HepG2 (cell line): ENCODE measurements around the gene PGGT1B. TPM values are rescaled to one million over a fixed set of nuclear protein-coding genes. Genes with fewer than 3 reads are reported as not detected.

Experiments used
- ATAC-seq: fragments of 200-7000 bp; cut with Tn5 transposase; 3 replicates; pipeline ENCODE4 v1.9.1; 2020; ENCODE audit warnings: mild to moderate bottlenecking, moderate library complexity
- BruUV-seq: library from RNA; stranded (reverse); fragments of 400-500 nt; replicated peaks from 2 replicates; lab custom pipeline; 2021; lab: Mats Ljungman, UMichigan
- CTCF ChIA-PET: fragments of 300-600 bp; formaldehyde crosslinking; extraction: SDS; loops from one replicate; lab custom pipeline; 2021; ENCODE audit warnings: low total read pairs, inconsistent platforms, low intra/inter-chr PET ratio; lab: Yijun Ruan, JAX
- POLR2A ChIA-PET: fragments of 350-600 bp; sonication (Branson Sonifier 250); formaldehyde crosslinking; loops from one replicate; lab custom pipeline; 2020; ENCODE audit warnings: antibody characterized with exemption, inconsistent platforms; lab: Yijun Ruan, JAX
- DNase-seq: peaks from one replicate; pipeline ENCODE4 v3.0.0-alpha.2; 2015; ENCODE audit warnings: low spot score
- FAIRE-seq: peaks from 3 replicates; lab custom pipeline; 2011; peaks lifted over from hg19 to GRCh38; lab: Jason Lieb, UNC
- H2AFZ ChIP-seq: one replicate; pipeline ENCODE4 v1.6.1; 2011; ENCODE audit warnings: low read length, inconsistent platforms
- H3K27ac ChIP-seq: fragments of 300-600 bp; 3 replicates; pipeline ENCODE4 v1.8.0; 2011; ENCODE audit warnings: mixed run types, mild to moderate bottlenecking, mixed read lengths, low read length, inconsistent platforms; ENCODE audit not compliant: insufficient read depth; ENCODE audit errors: extremely low read length
- H3K27me3 ChIP-seq, 2 experiments: fragments of 200-600 bp in 1 of 2; 2 replicates in 1 of 2; 3 replicates in 1 of 2; pipeline versions ENCODE4 v1.6.0 to v1.8.0; 2011; ENCODE audit warnings: low read length in 2 of 2, mild to moderate bottlenecking in 2 of 2, moderate library complexity in 2 of 2, inconsistent platforms in 1 of 2; ENCODE audit not compliant: insufficient read depth in 2 of 2, control insufficient read depth in 1 of 2
- H3K36me3 ChIP-seq, 2 experiments: fragments of 200-600 bp in 1 of 2; replicated peaks in 1 of 2; 2 replicates in 1 of 2; 3 replicates in 1 of 2; pipeline versions ENCODE4 v1.5.1 to v1.8.0; 2011; ENCODE audit warnings: low read length in 2 of 2, inconsistent platforms in 1 of 2; ENCODE audit not compliant: insufficient read depth in 2 of 2, control insufficient read depth in 1 of 2
- H3K4me1 ChIP-seq: 2 replicates; pipeline ENCODE4 v1.5.1; 2012; ENCODE audit warnings: low read length, inconsistent platforms; ENCODE audit not compliant: insufficient read depth
- H3K4me2 ChIP-seq: 2 replicates; pipeline ENCODE4 v1.6.0; 2011; ENCODE audit warnings: low read depth, low read length, inconsistent platforms
- H3K4me3 ChIP-seq, 3 experiments: fragments of 200-600 bp in 1 of 3; sonication (generic), shearing (Covaris generic) in 1 of 3; replicated peaks in 1 of 3; 2 replicates each; pipeline ENCODE4 v1.5.1; 2011 to 2016; ENCODE audit warnings: low read length in 3 of 3, inconsistent platforms in 2 of 3, low read depth in 2 of 3, mild to moderate bottlenecking in 2 of 3, control low read depth in 1 of 3, mixed read lengths in 1 of 3; ENCODE audit not compliant: insufficient read depth in 1 of 3
- H3K79me2 ChIP-seq: one replicate; pipeline ENCODE4 v1.6.1; 2011; ENCODE audit warnings: low read length, inconsistent platforms; ENCODE audit not compliant: insufficient read depth
- H3K9ac ChIP-seq: 2 replicates; pipeline ENCODE4 v1.6.0; 2011; ENCODE audit warnings: mild to moderate bottlenecking, low read depth, low read length, inconsistent platforms; ENCODE audit not compliant: insufficient read depth
- H3K9me3 ChIP-seq: 2 replicates; pipeline ENCODE4 v1.5.1; 2012; ENCODE audit warnings: mild to moderate bottlenecking, low read length
- H4K20me1 ChIP-seq: 2 replicates; pipeline ENCODE4 v1.6.0; 2011; ENCODE audit warnings: inconsistent platforms, mild to moderate bottlenecking, low read length, moderate library complexity; ENCODE audit not compliant: insufficient read depth
- EHMT2 ChIP-seq: fragments of 200-600 bp; sonication (generic); IDR thresholded peaks from 2 replicates; pipeline ENCODE4 v1.7.0; 2017; ENCODE audit warnings: antibody characterized with exemption, low read depth, low read length, borderline replicate concordance
- RBM22 ChIP-seq: fragments of 200-400 bp; formaldehyde crosslinking; optimal IDR thresholded peaks from 2 replicates; pipeline ENCODE3; 2017; ENCODE audit warnings: mild to moderate bottlenecking, low read length, moderate library complexity
- SIN3A ChIP-seq: IDR thresholded peaks from 2 replicates; pipeline ENCODE4 v1.6.1; 2011; ENCODE audit warnings: low read depth, mild to moderate bottlenecking, control low read depth, low read length, borderline replicate concordance
- THAP11 ChIP-seq: IDR thresholded peaks from 2 replicates; pipeline ENCODE4 v1.6.1; 2016; ENCODE audit warnings: missing biosample characterization, missing genetic modification reagents
- ZBTB20 ChIP-seq: sonication (generic); formaldehyde crosslinking; IDR thresholded peaks from 2 replicates; pipeline ENCODE4 v1.8.1; 2023; ENCODE audit warnings: missing genetic modification reagents, low read depth, mild to moderate bottlenecking, borderline replicate concordance
- ZNF20 ChIP-seq: sonication (generic); formaldehyde crosslinking; IDR thresholded peaks from 2 replicates; pipeline ENCODE4 v1.4.0; 2020; ENCODE audit warnings: mild to moderate bottlenecking, moderate library complexity, missing genetic modification reagents
- ZNF44 ChIP-seq: sonication (generic); formaldehyde crosslinking; IDR thresholded peaks from 2 replicates; pipeline ENCODE4 v1.5.1; 2020; ENCODE audit warnings: mild to moderate bottlenecking, missing genetic modification reagents
- ZNF607 ChIP-seq: sonication (generic); formaldehyde crosslinking; IDR thresholded peaks from 2 replicates; pipeline ENCODE4 v1.5.1; 2020; ENCODE audit warnings: missing genetic modification reagents, mild to moderate bottlenecking, borderline replicate concordance
- ZNF772 ChIP-seq: sonication (generic); formaldehyde crosslinking; IDR thresholded peaks from 2 replicates; pipeline ENCODE4 v1.5.0; 2020; ENCODE audit warnings: mild to moderate bottlenecking, missing genetic modification reagents
- ZSCAN21 ChIP-seq: sonication (generic); formaldehyde crosslinking; IDR thresholded peaks from 2 replicates; pipeline ENCODE4 v1.8.0; 2022; ENCODE audit warnings: mild to moderate bottlenecking, missing genetic modification reagents, moderate library complexity, borderline replicate concordance
- WGBS: methylation state at CpG from one replicate; pipeline ENCODE4 v1.1.6; 2017; ENCODE audit warnings: low lambda C conversion rate; 5-methylcytosine and 5-hydroxymethylcytosine counted together
- in situ Hi-C: cut with HindIII; loops from 2 replicates; pipeline ENCODE4 v1.10.0; 2017; ENCODE audit warnings: low pct_unique_long_range_greater_than_20kb; ENCODE audit not compliant: extremely low pct_ligation_motif_present
- intact Hi-C: fragments of 100-400 bp; cut with micrococcal nuclease; formaldehyde crosslinking; loops from one replicate; pipeline ENCODE4 v1.10.0; 2022; ENCODE audit not compliant: unreplicated experiment
- polyA plus RNA-seq, 8 experiments: library from polyadenylated mRNA; depleted of rRNA in 3 of 8; stranded (reverse) in 7 of 8; unstranded in 1 of 8; fragments of >200 nt; fragmentation: Illumina TruSeq in 4 of 8; extraction: Trizol in 4 of 8; gene quantifications; 2 replicates each; pipeline versions ENCODE4 v1.2.1 to v1.2.3, GENCODE V29; 2011 to 2016; ENCODE audit warnings: low read depth in 4 of 8, missing spikeins in 1 of 8, mixed read lengths in 1 of 8; ENCODE audit not compliant: insufficient read depth in 1 of 8
- total RNA-seq, 5 experiments: library from RNA; depleted of rRNA; stranded (reverse); fragments of >200 nt; fragmentation: Illumina TruSeq; extraction: Trizol; gene quantifications; 2 replicates each; pipeline ENCODE4 v1.2.3, GENCODE V29; 2016; ENCODE audit warnings: low read depth in 1 of 5
- TF ChIP-seq, protein P1 (sequence below): sonication (generic); formaldehyde crosslinking; IDR thresholded peaks from 2 replicates; pipeline ENCODE4 v1.8.0; 2023; ENCODE audit warnings: mild to moderate bottlenecking, missing genetic modification reagents
- TF ChIP-seq, protein P2 (sequence below): sonication (generic); formaldehyde crosslinking; IDR thresholded peaks from 2 replicates; pipeline ENCODE4 v1.5.1; 2020; ENCODE audit warnings: mild to moderate bottlenecking, missing genetic modification reagents

The PGGT1B gene
- total and polyA plus RNA-seq, 2 of the 13 experiments (the other 11 are each of a cell fraction or from before 2014, with no cell fraction given) = 2.4 to 42.7 TPM

DNA sequence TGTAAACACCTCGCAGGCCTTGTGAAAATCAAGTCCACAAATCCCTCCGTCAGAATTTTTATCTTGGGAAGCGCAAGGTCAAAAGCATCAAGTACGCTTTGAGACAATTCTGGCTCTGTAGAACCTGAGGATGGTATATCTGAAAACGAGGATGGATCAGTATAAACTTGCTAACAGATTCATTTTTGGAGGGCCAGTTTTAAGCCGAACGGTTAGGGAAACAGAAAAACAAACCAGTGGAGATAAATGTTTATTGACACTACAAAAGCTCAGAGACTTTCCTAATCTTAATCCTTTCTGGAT lies 352 bp upstream of the PGGT1B start (continued):
- TF ChIP-seq ZSCAN21 (CRISPR knock-in tag) (no peak), ZNF20 (CRISPR knock-in tag) (0 out of 2 replicates have a peak, but pooled peaks have one; percentile 10), THAP11 (no peak), ZNF44 (CRISPR knock-in tag) (0 out of 2 replicates have a peak, but pooled peaks have one; percentile 35), ZNF607 (CRISPR knock-in tag) (0 out of 2 replicates have a peak, but pooled peaks have one; percentile 5), ZNF772 (CRISPR knock-in tag) (no peak), SIN3A (no peak), EHMT2 (peak; percentile 54; the same call in 1 of the 2 replicates), RBM22 (no peak)
- TF ChIP-seq, protein P1, sequence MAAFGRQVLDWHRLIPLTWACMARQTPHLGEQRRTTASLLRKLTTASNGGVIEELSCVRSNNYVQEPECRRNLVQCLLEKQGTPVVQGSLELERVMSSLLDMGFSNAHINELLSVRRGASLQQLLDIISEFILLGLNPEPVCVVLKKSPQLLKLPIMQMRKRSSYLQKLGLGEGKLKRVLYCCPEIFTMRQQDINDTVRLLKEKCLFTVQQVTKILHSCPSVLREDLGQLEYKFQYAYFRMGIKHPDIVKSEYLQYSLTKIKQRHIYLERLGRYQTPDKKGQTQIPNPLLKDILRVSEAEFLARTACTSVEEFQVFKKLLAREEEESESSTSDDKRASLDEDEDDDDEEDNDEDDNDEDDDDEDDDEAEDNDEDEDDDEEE (CRISPR knock-in tag) = 0 out of 2 replicates have a peak, but pooled peaks have one; percentile 3

DNA sequence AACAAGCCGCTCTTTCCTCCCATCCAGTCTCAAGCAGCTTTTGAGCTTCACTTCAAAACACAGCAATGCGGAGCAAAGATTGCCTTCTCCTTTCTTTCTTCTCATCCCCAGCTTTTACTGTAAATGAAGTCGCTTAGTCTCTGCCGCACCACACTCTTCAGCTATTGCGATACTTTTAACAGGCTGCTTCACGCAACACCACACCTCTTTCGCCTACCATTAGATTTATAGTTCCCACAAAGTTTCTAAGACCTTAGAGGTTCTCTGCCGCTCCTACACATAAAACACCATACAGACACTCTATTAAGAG lies 711 bp downstream of the PGGT1B start:
- peaks cover 32% of the 10 kb centered on the region for H3K4me1 ChIP-seq
- no peaks in the 10 kb centered on the region; the same call in 1 of the 2 replicates for H4K20me1 ChIP-seq
- peak overlapping the region; percentile 85 for H3K4me2 ChIP-seq
- peak overlapping the region; percentile 75 to 96 (median 85) for H3K4me3 ChIP-seq
- intact Hi-C loops = loop anchor here (2.0 kb wide), 1 partner anchor 35 kb away; the partner anchor contains the start of gene CCDC112
- no TSS peak for BruUV-seq
- POLR2A ChIA-PET = interaction anchor here (0.9 to 1.8 kb wide), 5 partner anchors 20 to 283 kb away, joined by 3 to 8 read pairs (median 3); partner anchors contain the start of genes CCDC112 and FEM1C
- 2% methylated on average over 8 of the region's 8 CpGs for WGBS
- no peaks in the 10 kb centered on the region; a peak in 1 of 5 replicates for H3K27me3 ChIP-seq
- H3K36me3 ChIP-seq = no peaks in the 10 kb centered on the region
- CTCF ChIA-PET = no interaction called here
- H3K79me2 ChIP-seq = peaks cover 47% of the 10 kb centered on the region
- H3K27ac ChIP-seq = peak overlapping the region; percentile 81
- ATAC-seq = peak; percentile 53
- peak; percentile 4 for DNase-seq
- H2AFZ ChIP-seq = peak overlapping the region; percentile 65
- no peak for FAIRE-seq
- H3K9ac ChIP-seq = peak overlapping the region; percentile 81
- TF ChIP-seq ZNF772 (CRISPR knock-in tag) (no peak), ZBTB20 (CRISPR knock-in tag) (peak; percentile 19; the same call in 1 of the 2 replicates)
- TF ChIP-seq, protein P2, sequence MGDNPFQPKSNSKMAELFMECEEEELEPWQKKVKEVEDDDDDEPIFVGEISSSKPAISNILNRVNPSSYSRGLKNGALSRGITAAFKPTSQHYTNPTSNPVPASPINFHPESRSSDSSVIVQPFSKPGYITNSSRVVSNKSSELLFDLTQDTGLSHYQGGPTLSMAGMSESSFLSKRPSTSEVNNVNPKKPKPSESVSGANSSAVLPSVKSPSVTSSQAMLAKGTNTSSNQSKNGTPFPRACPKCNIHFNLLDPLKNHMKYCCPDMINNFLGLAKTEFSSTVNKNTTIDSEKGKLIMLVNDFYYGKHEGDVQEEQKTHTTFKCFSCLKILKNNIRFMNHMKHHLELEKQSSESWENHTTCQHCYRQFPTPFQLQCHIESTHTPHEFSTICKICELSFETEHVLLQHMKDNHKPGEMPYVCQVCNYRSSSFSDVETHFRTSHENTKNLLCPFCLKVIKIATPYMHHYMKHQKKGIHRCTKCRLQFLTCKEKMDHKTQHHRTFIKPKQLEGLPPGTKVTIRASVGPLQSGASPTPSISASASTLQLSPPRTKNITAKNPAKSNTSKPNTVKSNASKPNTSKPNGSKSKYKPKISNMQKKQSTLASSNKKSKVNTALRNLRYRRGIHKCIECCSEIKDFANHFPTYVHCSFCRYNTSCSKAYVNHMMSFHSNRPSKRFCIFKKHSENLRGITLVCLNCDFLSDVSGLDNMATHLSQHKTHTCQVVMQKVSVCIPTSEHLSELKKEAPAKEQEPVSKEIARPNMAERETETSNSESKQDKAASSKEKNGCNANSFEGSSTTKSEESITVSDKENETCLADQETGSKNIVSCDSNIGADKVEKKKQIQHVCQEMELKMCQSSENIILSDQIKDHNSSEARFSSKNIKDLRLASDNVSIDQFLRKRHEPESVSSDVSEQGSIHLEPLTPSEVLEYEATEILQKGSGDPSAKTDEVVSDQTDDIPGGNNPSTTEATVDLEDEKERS (CRISPR knock-in tag) = peak; percentile 5; the same call in 1 of the 2 replicates
- TF ChIP-seq, all 625 proteins: peak for 2
- in situ Hi-C loops = no loop called here
- H3K9me3 ChIP-seq = no peaks in the 10 kb centered on the region
